Subcutaneous adipose tissue (tissue), 4 donors: ENCODE results near the gene ELOVL2. TPM values are rescaled to one million over a fixed set of nuclear protein-coding genes. Genes with fewer than 3 reads are reported as not detected.

Experiments used
- CTCF ChIP-seq: fragments of 450-650 bp; IDR thresholded peaks from one replicate; pipeline ENCODE4 v1.5.1; 2016; ENCODE audit warnings: low read depth, mild to moderate bottlenecking, control low read depth, antibody characterized with exemption, moderate library complexity
- total RNA-seq, 4 donors: library from RNA; depleted of rRNA; stranded (reverse); fragments of >200 nt; gene quantifications; one replicate each; pipeline ENCODE4 v1.1.0, GENCODE V29; 2016

The ELOVL2 gene
- total RNA-seq, 4 donors from 2014 or later, result 0.19 to 1.6 (median 0.44) TPM; not detected in 1

GRCh38 chr6:11080296-11080695 is 36.2 kb upstream of the ELOVL2 start:
- no peak for TF ChIP-seq CTCF

GRCh38 chr6:11078266-11078665 is 34.2 kb upstream of the ELOVL2 start:
- TF ChIP-seq CTCF, result no peak

GRCh38 chr6:11076540-11076939 is 32.4 kb upstream of the ELOVL2 start:
- TF ChIP-seq CTCF, result no peak

GRCh38 chr6:11072101-11072500 is 28.0 kb upstream of the ELOVL2 start:
- no peak for TF ChIP-seq CTCF

GRCh38 chr6:11069760-11070159 is 25.7 kb upstream of the ELOVL2 start:
- TF ChIP-seq CTCF, result no peak

- no peak for TF ChIP-seq CTCF
These were observed 23.2 kb upstream of the ELOVL2 start for GRCh38 chr6:11067348-11067747.

- TF ChIP-seq CTCF, result no peak
These were observed 22.6 kb upstream of the ELOVL2 start for GRCh38 chr6:11066505-11067347.
